Hepatic stellate cell (primary cell): ENCODE data around the gene DYNLT2.
"Not testable (repeated sequence)": the region's sequence is repeated elsewhere in the genome, so short reads cannot be mapped to it uniquely, and the experiment has no call there.

ENCODE experiments used
- DNase-seq: peaks from one replicate; pipeline ENCODE4 v3.0.0; 2011; ENCODE audit warnings: low spot score

Gene DYNLT2

DNA sequence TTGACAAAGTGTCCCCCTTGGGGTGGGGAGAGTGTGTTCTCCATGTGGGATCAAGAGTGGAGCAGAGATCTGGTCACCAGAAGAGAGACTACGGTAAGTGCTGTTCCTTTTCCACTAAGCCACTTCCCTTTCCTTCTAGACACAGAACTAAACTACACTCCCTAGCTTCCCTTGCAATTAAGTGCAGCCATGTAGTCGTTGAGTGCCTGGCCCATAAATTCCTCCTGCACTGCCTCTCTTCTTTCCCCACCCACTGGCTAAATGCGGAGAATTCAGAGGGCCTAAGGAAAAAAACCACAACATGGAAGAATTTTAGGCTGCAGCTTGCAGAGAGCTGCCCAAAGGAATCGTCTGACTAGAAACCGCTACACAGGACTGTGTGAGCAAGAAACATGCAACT lies 51.1 kb downstream of the DYNLT2 start:
- no peak for DNase-seq

DNA sequence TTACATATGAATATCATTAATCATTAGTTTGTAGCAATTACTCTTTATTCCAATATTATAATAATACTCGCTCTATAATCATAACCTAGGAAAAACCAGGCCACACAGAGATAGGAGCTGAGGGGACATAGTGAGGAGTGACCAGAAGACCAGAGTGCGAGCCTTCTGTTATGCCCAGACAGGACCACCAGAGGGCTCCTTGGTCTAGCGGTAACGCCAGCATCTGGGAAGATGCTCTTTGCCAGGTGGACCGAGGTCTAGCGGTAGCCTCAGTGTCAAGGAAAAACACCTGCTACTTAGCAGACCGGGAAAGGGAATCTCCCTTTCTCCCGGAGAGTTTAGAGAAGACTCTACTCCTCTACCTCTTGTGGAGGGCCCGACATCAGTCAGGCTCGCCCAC lies 54.3 kb downstream of the DYNLT2 start:
- not testable (repeated sequence) for DNase-seq

DNA sequence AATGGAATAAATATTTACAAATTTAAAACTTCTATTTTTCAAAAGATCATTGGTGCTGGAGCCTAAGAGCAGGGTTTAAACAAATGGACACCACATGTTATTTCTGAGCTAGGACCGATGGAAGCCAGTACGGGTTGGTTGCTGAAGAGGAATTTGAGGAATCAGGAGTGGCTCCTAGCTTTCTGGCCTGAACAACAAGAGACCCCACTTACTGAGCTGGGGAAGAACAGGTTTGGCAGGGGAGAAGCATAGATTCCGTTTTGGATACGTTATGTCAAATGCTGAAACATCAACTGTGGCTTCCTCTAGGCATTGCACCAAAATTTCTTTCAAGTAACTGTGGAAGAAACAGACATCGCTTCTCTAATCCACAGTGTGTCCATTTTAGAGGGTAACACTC lies 56.2 kb downstream of the DYNLT2 start:
- no peak for DNase-seq

DNA sequence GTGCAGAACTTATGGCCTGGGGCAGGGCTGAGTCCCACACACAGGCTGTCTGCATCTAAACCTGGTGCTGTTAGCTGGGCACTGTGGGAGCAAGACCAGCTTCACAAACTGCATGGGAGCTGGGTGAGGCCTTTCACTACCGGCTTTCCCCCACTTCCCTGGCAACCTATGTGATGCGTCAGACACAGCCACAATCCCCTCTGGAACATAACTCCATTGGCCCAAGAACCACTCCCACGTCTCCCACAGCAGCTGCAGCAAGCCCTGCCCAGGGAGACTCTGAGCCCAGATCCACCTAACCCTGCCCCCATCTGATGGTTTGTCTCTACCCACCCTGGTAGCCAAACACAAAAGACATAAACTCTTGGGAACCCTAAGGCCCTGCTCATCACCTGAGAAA lies 58.9 kb downstream of the DYNLT2 start:
- DNase-seq = no peak

DNA sequence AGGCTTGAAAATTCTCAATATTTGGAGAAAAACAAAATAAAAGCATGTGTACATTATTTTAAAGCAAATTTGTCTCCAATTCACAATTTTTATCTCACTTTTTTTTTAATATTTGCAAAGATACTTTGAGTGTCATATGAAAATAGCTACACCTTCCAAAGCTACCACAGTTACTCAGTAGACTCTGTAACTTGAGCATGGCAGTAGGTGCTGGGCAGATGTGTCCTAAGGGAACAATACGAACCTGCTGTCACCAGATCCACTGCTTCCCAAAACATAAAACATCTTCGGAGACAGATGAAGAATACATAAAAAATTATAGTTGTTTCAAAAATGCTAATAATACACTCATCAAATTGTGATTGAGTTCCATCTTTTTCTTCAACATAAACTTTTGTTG lies 60.1 kb downstream of the DYNLT2 start:
- no peak for DNase-seq
